ENCODE results near the gene SH3PXD2A. TPM values are rescaled to one million over a fixed set of nuclear protein-coding genes. Genes with fewer than 3 reads are reported as not detected.

SH3PXD2A gene
- polyA plus RNA-seq, 4 donors, result 2.2 to 28.3 (median 8.7) TPM

DNA sequence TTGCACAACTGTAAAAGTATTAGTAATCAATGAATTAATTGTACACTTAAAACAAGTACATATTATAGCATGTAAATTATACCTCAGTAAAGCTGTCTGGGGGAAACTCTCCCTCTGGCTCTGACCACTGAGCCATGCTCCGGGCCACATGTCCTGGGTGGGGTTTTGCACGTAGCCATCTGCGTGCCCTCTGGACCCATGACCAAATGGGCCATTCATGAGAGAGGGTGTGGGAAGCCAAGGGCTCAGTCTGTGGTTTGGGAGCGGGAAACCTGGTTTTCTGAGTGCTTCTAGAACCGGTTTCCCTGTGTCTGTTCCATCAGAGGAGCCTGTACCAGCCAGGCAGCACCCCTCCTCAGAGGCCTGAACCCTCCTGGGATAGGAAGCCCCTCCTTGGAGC is 143.2 kb downstream of the SH3PXD2A start:
- Histone ChIP-seq H3K9me3 (ENCODE audit: control insufficient read depth in 2 of 2, insufficient read depth in 1 of 2, low read depth in 1 of 2, low read length in 1 of 2) (no peaks in the 10 kb centered on the region), H3K27me3 (ENCODE audit: control insufficient read depth in 3 of 3, insufficient read depth in 3 of 3, low read length in 3 of 3) (no peaks in the 10 kb centered on the region), H3K4me1 (ENCODE audit: control insufficient read depth in 3 of 3, insufficient read depth in 2 of 3, low read depth in 1 of 3, low read length in 2 of 3) (peaks cover 0 to 21% (median 0%) of the 10 kb centered on the region in 3 donors), H3K36me3 (ENCODE audit: control insufficient read depth in 3 of 3, insufficient read depth in 2 of 3, low read depth in 1 of 3, low read length in 3 of 3) (peaks cover 0 to 61% (median 0%) of the 10 kb centered on the region in 3 donors), H3K27ac (ENCODE audit: low read depth in 1 of 3, low read length in 2 of 3) (no peak overlapping the region), H3K4me3 (ENCODE audit: low read depth in 1 of 3, low read length in 3 of 3) (no peak overlapping the region)
- FAIRE-seq (no peak), DNase-seq (peak; percentile 47 to 51)
- 29 to 71% (median 42%) methylated on average over 5 of the region's 5 CpGs for WGBS, 3 donors

- DNase-seq (no peak), FAIRE-seq (no peak)
- no peaks in the 10 kb centered on the region for H3K27me3 ChIP-seq (ENCODE audit: control insufficient read depth in 3 of 3, insufficient read depth in 3 of 3, low read length in 3 of 3)
- H3K9me3 ChIP-seq (ENCODE audit: control insufficient read depth in 2 of 2, insufficient read depth in 1 of 2, low read depth in 1 of 2, low read length in 1 of 2), result no peaks in the 10 kb centered on the region
- H3K4me1 ChIP-seq (ENCODE audit: control insufficient read depth in 3 of 3, insufficient read depth in 2 of 3, low read depth in 1 of 3, low read length in 2 of 3), result peaks cover 0 to 15% (median 0%) of the 10 kb centered on the region in 3 donors
- WGBS, 3 donors, result 84% methylated on average over 14 to 15 of the region's 15 CpGs
- peaks cover 0 to 59% (median 0%) of the 10 kb centered on the region in 3 donors for H3K36me3 ChIP-seq (ENCODE audit: control insufficient read depth in 3 of 3, insufficient read depth in 2 of 3, low read depth in 1 of 3, low read length in 3 of 3)
- no peak overlapping the region for H3K27ac ChIP-seq (ENCODE audit: low read depth in 1 of 3, low read length in 2 of 3)
- no peak overlapping the region for H3K4me3 ChIP-seq (ENCODE audit: low read depth in 1 of 3, low read length in 3 of 3)
Measured at GRCh38 chr10:103711351-103711994, 143.9 kb downstream of the SH3PXD2A start.

GRCh38 chr10:103710490-103710889 is 144.9 kb downstream of the SH3PXD2A start:
- Histone ChIP-seq H3K27ac (ENCODE audit: low read depth in 1 of 3, low read length in 2 of 3) (no peak overlapping the region), H3K9me3 (ENCODE audit: control insufficient read depth in 2 of 2, insufficient read depth in 1 of 2, low read depth in 1 of 2, low read length in 1 of 2) (no peaks in the 10 kb centered on the region), H3K4me3 (ENCODE audit: low read depth in 1 of 3, low read length in 3 of 3) (no peak overlapping the region), H3K27me3 (ENCODE audit: control insufficient read depth in 3 of 3, insufficient read depth in 3 of 3, low read length in 3 of 3) (no peaks in the 10 kb centered on the region), H3K36me3 (ENCODE audit: control insufficient read depth in 3 of 3, insufficient read depth in 2 of 3, low read depth in 1 of 3, low read length in 3 of 3) (peaks cover 0 to 56% (median 0%) of the 10 kb centered on the region in 3 donors), H3K4me1 (ENCODE audit: control insufficient read depth in 3 of 3, insufficient read depth in 2 of 3, low read depth in 1 of 3, low read length in 2 of 3) (peaks cover 0 to 8% (median 0%) of the 10 kb centered on the region in 3 donors)
- 70 to 80% (median 73%) methylated on average over 4 of the region's 4 CpGs for WGBS, 3 donors
- no peak for DNase-seq
- FAIRE-seq, result no peak

- H3K27ac ChIP-seq (ENCODE audit: low read depth in 1 of 3, low read length in 2 of 3), result no peak overlapping the region
- 76 to 81% (median 77%) methylated on average over 8 of the region's 8 CpGs for WGBS, 3 donors
- H3K27me3 ChIP-seq (ENCODE audit: control insufficient read depth in 3 of 3, insufficient read depth in 3 of 3, low read length in 3 of 3), result no peaks in the 10 kb centered on the region
- H3K4me3 ChIP-seq (ENCODE audit: low read depth in 1 of 3, low read length in 3 of 3), result no peak overlapping the region
- H3K4me1 ChIP-seq (ENCODE audit: control insufficient read depth in 3 of 3, insufficient read depth in 2 of 3, low read depth in 1 of 3, low read length in 2 of 3), result peaks cover 0 to 8% (median 0%) of the 10 kb centered on the region in 3 donors
- H3K36me3 ChIP-seq (ENCODE audit: control insufficient read depth in 3 of 3, insufficient read depth in 2 of 3, low read depth in 1 of 3, low read length in 3 of 3), result peaks cover 0 to 59% (median 0%) of the 10 kb centered on the region in 3 donors
- no peak for DNase-seq
- FAIRE-seq, result no peak
- no peaks in the 10 kb centered on the region for H3K9me3 ChIP-seq (ENCODE audit: control insufficient read depth in 2 of 2, insufficient read depth in 1 of 2, low read depth in 1 of 2, low read length in 1 of 2)
Measured at GRCh38 chr10:103709341-103709920, 145.9 kb downstream of the SH3PXD2A start.

GRCh38 chr10:103708627-103709288 is 146.6 kb downstream of the SH3PXD2A start:
- Histone ChIP-seq H3K27me3 (ENCODE audit: control insufficient read depth in 3 of 3, insufficient read depth in 3 of 3, low read length in 3 of 3) (no peaks in the 10 kb centered on the region), H3K27ac (ENCODE audit: low read depth in 1 of 3, low read length in 2 of 3) (no peak overlapping the region), H3K4me3 (ENCODE audit: low read depth in 1 of 3, low read length in 3 of 3) (no peak overlapping the region), H3K9me3 (ENCODE audit: control insufficient read depth in 2 of 2, insufficient read depth in 1 of 2, low read depth in 1 of 2, low read length in 1 of 2) (no peaks in the 10 kb centered on the region), H3K4me1 (ENCODE audit: control insufficient read depth in 3 of 3, insufficient read depth in 2 of 3, low read depth in 1 of 3, low read length in 2 of 3) (peaks cover 0 to 8% (median 0%) of the 10 kb centered on the region in 3 donors), H3K36me3 (ENCODE audit: control insufficient read depth in 3 of 3, insufficient read depth in 2 of 3, low read depth in 1 of 3, low read length in 3 of 3) (peaks cover 0 to 65% (median 0%) of the 10 kb centered on the region in 3 donors)
- 75 to 79% (median 77%) methylated on average over 6 of the region's 6 CpGs for WGBS, 3 donors
- DNase-seq, result no peak
- no peak for FAIRE-seq

- Histone ChIP-seq H3K4me1 (ENCODE audit: control insufficient read depth in 3 of 3, insufficient read depth in 2 of 3, low read depth in 1 of 3, low read length in 2 of 3) (peaks cover 0 to 8% (median 0%) of the 10 kb centered on the region in 3 donors), H3K27ac (ENCODE audit: low read depth in 1 of 3, low read length in 2 of 3) (no peak overlapping the region), H3K9me3 (ENCODE audit: control insufficient read depth in 2 of 2, insufficient read depth in 1 of 2, low read depth in 1 of 2, low read length in 1 of 2) (no peaks in the 10 kb centered on the region), H3K27me3 (ENCODE audit: control insufficient read depth in 3 of 3, insufficient read depth in 3 of 3, low read length in 3 of 3) (no peaks in the 10 kb centered on the region), H3K4me3 (ENCODE audit: low read depth in 1 of 3, low read length in 3 of 3) (no peak overlapping the region), H3K36me3 (ENCODE audit: control insufficient read depth in 3 of 3, insufficient read depth in 2 of 3, low read depth in 1 of 3, low read length in 3 of 3) (peaks cover 0 to 67% (median 0%) of the 10 kb centered on the region in 3 donors)
- WGBS, 3 donors, result 81 to 86% (median 85%) methylated on average over 10 of the region's 10 CpGs
- DNase-seq (no peak), FAIRE-seq (no peak)
Measured at GRCh38 chr10:103707956-103708626, 147.3 kb downstream of the SH3PXD2A start.

- no peaks in the 10 kb centered on the region for H3K9me3 ChIP-seq (ENCODE audit: control insufficient read depth in 2 of 2, insufficient read depth in 1 of 2, low read depth in 1 of 2, low read length in 1 of 2)
- H3K36me3 ChIP-seq (ENCODE audit: control insufficient read depth in 3 of 3, insufficient read depth in 2 of 3, low read depth in 1 of 3, low read length in 3 of 3), result peaks cover 0 to 68% (median 0%) of the 10 kb centered on the region in 3 donors
- no peak overlapping the region for H3K4me3 ChIP-seq (ENCODE audit: low read depth in 1 of 3, low read length in 3 of 3)
- no peak overlapping the region for H3K27ac ChIP-seq (ENCODE audit: low read depth in 1 of 3, low read length in 2 of 3)
- no peak for DNase-seq
- no peaks in the 10 kb centered on the region for H3K27me3 ChIP-seq (ENCODE audit: control insufficient read depth in 3 of 3, insufficient read depth in 3 of 3, low read length in 3 of 3)
- FAIRE-seq, result no peak
- H3K4me1 ChIP-seq (ENCODE audit: control insufficient read depth in 3 of 3, insufficient read depth in 2 of 3, low read depth in 1 of 3, low read length in 2 of 3), result no peaks in the 10 kb centered on the region
- 72 to 83% (median 80%) methylated on average over 6 of the region's 6 CpGs for WGBS, 3 donors
Measured at GRCh38 chr10:103706762-103707161, 148.6 kb downstream of the SH3PXD2A start.

- Histone ChIP-seq H3K36me3 (ENCODE audit: control insufficient read depth in 3 of 3, insufficient read depth in 2 of 3, low read depth in 1 of 3, low read length in 3 of 3) (peaks cover 0 to 60% (median 0%) of the 10 kb centered on the region in 3 donors), H3K4me1 (ENCODE audit: control insufficient read depth in 3 of 3, insufficient read depth in 2 of 3, low read depth in 1 of 3, low read length in 2 of 3) (no peaks in the 10 kb centered on the region), H3K4me3 (ENCODE audit: low read depth in 1 of 3, low read length in 3 of 3) (no peak overlapping the region), H3K27ac (ENCODE audit: low read depth in 1 of 3, low read length in 2 of 3) (no peak overlapping the region), H3K9me3 (ENCODE audit: control insufficient read depth in 2 of 2, insufficient read depth in 1 of 2, low read depth in 1 of 2, low read length in 1 of 2) (no peaks in the 10 kb centered on the region), H3K27me3 (ENCODE audit: control insufficient read depth in 3 of 3, insufficient read depth in 3 of 3, low read length in 3 of 3) (no peaks in the 10 kb centered on the region)
- 79 to 84% (median 83%) methylated on average over 5 of the region's 5 CpGs for WGBS, 3 donors
- DNase-seq (no peak), FAIRE-seq (no peak)
Measured at GRCh38 chr10:103706047-103706446, 149.3 kb downstream of the SH3PXD2A start.
